ENCODE data around the gene KRT2.

- TF ChIP-seq, protein P1, sequence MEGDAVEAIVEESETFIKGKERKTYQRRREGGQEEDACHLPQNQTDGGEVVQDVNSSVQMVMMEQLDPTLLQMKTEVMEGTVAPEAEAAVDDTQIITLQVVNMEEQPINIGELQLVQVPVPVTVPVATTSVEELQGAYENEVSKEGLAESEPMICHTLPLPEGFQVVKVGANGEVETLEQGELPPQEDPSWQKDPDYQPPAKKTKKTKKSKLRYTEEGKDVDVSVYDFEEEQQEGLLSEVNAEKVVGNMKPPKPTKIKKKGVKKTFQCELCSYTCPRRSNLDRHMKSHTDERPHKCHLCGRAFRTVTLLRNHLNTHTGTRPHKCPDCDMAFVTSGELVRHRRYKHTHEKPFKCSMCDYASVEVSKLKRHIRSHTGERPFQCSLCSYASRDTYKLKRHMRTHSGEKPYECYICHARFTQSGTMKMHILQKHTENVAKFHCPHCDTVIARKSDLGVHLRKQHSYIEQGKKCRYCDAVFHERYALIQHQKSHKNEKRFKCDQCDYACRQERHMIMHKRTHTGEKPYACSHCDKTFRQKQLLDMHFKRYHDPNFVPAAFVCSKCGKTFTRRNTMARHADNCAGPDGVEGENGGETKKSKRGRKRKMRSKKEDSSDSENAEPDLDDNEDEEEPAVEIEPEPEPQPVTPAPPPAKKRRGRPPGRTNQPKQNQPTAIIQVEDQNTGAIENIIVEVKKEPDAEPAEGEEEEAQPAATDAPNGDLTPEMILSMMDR (IDR thresholded peaks at IDR 0.05 in 8 of 11, conservative IDR thresholded peaks at IDR 0.05 in 3 of 11): no peak
- no peak for TF ChIP-seq POLR2A (IDR thresholded peaks at IDR 0.05)
- no peak for TF ChIP-seq POLR2AphosphoS5 (IDR thresholded peaks at IDR 0.05)
These were observed 34.9 kb upstream of the KRT2 start for GRCh38 chr12:52686756-52687487.

Data from spleen (tissue), 7 donors.